A549 (cell line): Measurements from ENCODE around the gene ZNF714.

Experiments used
- CHD2 ChIP-seq: fragments of 150-350 bp; IDR thresholded peaks from 2 replicates; pipeline ENCODE4 v1.6.1; 2014; ENCODE audit warnings: low read length; ENCODE audit not compliant: partially characterized antibody
- CTCF ChIP-seq: fragments of >200 bp; sonication (Bioruptor Twin); formaldehyde crosslinking; IDR thresholded peaks from 3 replicates; pipeline ENCODE4 v1.5.1; 2016
- EP300 ChIP-seq, 2 experiments: fragments of >200 bp; sonication (Bioruptor Twin); formaldehyde crosslinking; IDR thresholded peaks; 2 replicates in 1 of 2; 3 replicates in 1 of 2; pipeline ENCODE4 v1.6.1; 2016 to 2017
- FOSL2 ChIP-seq, 2 experiments: fragments of 450-650 bp in 1 of 2; fragments of >200 bp in 1 of 2; sonication (Bioruptor Twin) in 1 of 2; formaldehyde crosslinking; IDR thresholded peaks; 2 replicates each; pipeline versions ENCODE4 v1.5.0 to v1.6.1; 2016 to 2020; ENCODE audit warnings: mild to moderate bottlenecking in 1 of 2, moderate library complexity in 1 of 2
- HDAC2 ChIP-seq: fragments of 200-600 bp; sonication (generic); IDR thresholded peaks from 2 replicates; pipeline ENCODE4 v1.6.1; 2016
- JUN ChIP-seq, 2 experiments: fragments of >200 bp; sonication (Bioruptor Twin); formaldehyde crosslinking; IDR thresholded peaks; 2 replicates in 1 of 2; 3 replicates in 1 of 2; pipeline ENCODE4 v1.6.1; 2016 to 2017
- MAX ChIP-seq: IDR thresholded peaks from 2 replicates; pipeline ENCODE4 v1.6.1; 2012
- POLR2A ChIP-seq: IDR thresholded peaks from 2 replicates; pipeline ENCODE4 v1.6.1; 2012; ENCODE audit warnings: mild to moderate bottlenecking, low read length
- REST ChIP-seq: fragments of 200-600 bp; sonication (generic); IDR thresholded peaks from 2 replicates; pipeline ENCODE4 v1.6.1; 2016; ENCODE audit warnings: antibody characterized with exemption, mild to moderate bottlenecking, moderate library complexity
- SMC3 ChIP-seq: fragments of >200 bp; sonication (Bioruptor Twin); formaldehyde crosslinking; IDR thresholded peaks from 3 replicates; pipeline ENCODE4 v1.6.1; 2018; ENCODE audit warnings: inconsistent platforms

GRCh38 chr19:21158523-21159135 lies 76.6 kb downstream of the ZNF714 start:
- TF ChIP-seq MAX (no peak), CTCF (no peak), SMC3 (no peak), POLR2A (no peak), EP300 (IDR thresholded peaks at IDR 0.05) (no peak), REST (no peak), FOSL2 (IDR thresholded peaks at IDR 0.05) (no peak), FOSL2 (CRISPR knock-in tag; IDR thresholded peaks at IDR 0.05) (no peak), JUN (IDR thresholded peaks at IDR 0.05) (no peak), CHD2 (no peak), HDAC2 (no peak)
